Measurements from ENCODE around the gene DHRSX.

- TF ChIP-seq POLR2A (IDR thresholded peaks at IDR 0.05) (no peak), CTCF (IDR thresholded peaks at IDR 0.05) (no peak), POLR2AphosphoS5 (IDR thresholded peaks at IDR 0.05) (no peak)
Measured at GRCh38 chrX:2458309-2458708, 42.5 kb downstream of the DHRSX start.
